ENCODE results near the gene SLC46A2. TPM values are rescaled to one million over a fixed set of nuclear protein-coding genes. Genes with fewer than 3 reads are reported as not detected.

The SLC46A2 gene
- total and polyA plus RNA-seq, 9 of the 15 experiments (the other 6 are each of a cell fraction or from before 2014, with no cell fraction given) = not detected

GRCh38 chr9:112853882-112854585 is 36.6 kb downstream of the SLC46A2 start:
- POLR2A ChIA-PET = interaction anchor here (0.8 kb wide), 1 partner anchor 28 kb away, joined by 4 read pairs; no protein-coding TSS in a partner anchor
- Histone ChIP-seq H2AFZ (ENCODE audit: low read depth, low read length) (no peak overlapping the region), H3K36me3 (ENCODE audit: control insufficient read depth, insufficient read depth, low read length) (no peaks in the 10 kb centered on the region), H3K27me3 (ENCODE audit: control insufficient read depth in 2 of 2, insufficient read depth in 2 of 2, low read length in 2 of 2) (no peaks in the 10 kb centered on the region; a peak in 1 of 5 replicates), H3K4me3 (no peak overlapping the region), H3K79me2 (ENCODE audit: control insufficient read depth, insufficient read depth, low read length) (no peaks in the 10 kb centered on the region), H4K20me1 (replicated peaks; ENCODE audit: control insufficient read depth, insufficient read depth, low read length) (no peaks in the 10 kb centered on the region), H3K27ac (ENCODE audit: extremely low read depth, low read depth, low read length) (no peak overlapping the region), H3K9ac (ENCODE audit: insufficient read depth in 1 of 2, low read depth in 2 of 2, low read length in 2 of 2) (no peak overlapping the region), H3K4me1 (replicated peaks in 1 of 2; ENCODE audit: control insufficient read depth in 2 of 2, insufficient read depth in 2 of 2, low read length in 2 of 2) (peaks cover 0 to 3% of the 10 kb centered on the region in 2 experiments; a peak in 2 of 5 replicates), H3K9me3 (replicated peaks; ENCODE audit: control insufficient read depth, insufficient read depth, low read depth, low read length) (no peaks in the 10 kb centered on the region), H3K9me1 (ENCODE audit: control insufficient read depth, insufficient read depth, low read length) (no peaks in the 10 kb centered on the region), H3K4me2 (ENCODE audit: insufficient read depth, low read length) (no peak overlapping the region)
- BruUV-seq (replicated peaks) = no TSS peak
- CTCF ChIA-PET (ENCODE audit: low intra/inter-chr PET ratio) = interaction anchor here (0.6 kb wide), 1 partner anchor 1249 kb away, joined by 3 read pairs; no protein-coding TSS in a partner anchor
- in situ Hi-C loops (cut with MboI) (no loop called here), intact Hi-C loops (cut with micrococcal nuclease) (no loop called here)
- ATAC-seq (no peak), DNase-seq (ENCODE audit: extremely low read depth in 1 of 4, low spot score in 3 of 4) (no peak), FAIRE-seq (no peak)
- TF ChIP-seq ZNF239 (CRISPR knock-in tag; IDR thresholded peaks at IDR 0.05) (no peak), ZFP30 (CRISPR knock-in tag; IDR thresholded peaks at IDR 0.05; ENCODE audit: borderline replicate concordance) (no peak), ILF3 (IDR thresholded peaks at IDR 0.05; ENCODE audit: borderline replicate concordance) (no peak), GATAD2B (IDR thresholded peaks at IDR 0.05; ENCODE audit: borderline replicate concordance) (no peak), TCF7 (IDR thresholded peaks at IDR 0.05; ENCODE audit: borderline replicate concordance) (no peak), ZBTB17 (CRISPR knock-in tag; IDR thresholded peaks at IDR 0.05) (no peak), CAMTA2 (CRISPR knock-in tag; conservative IDR thresholded peaks at IDR 0.05) (no peak), RBM39 (optimal IDR thresholded peaks at IDR 0.05; ENCODE audit: low read depth, low read length) (no peak), ZBTB33 (CRISPR knock-in tag; IDR thresholded peaks at IDR 0.05) (no peak), ZNF41 (CRISPR knock-in tag; conservative IDR thresholded peaks at IDR 0.05) (no peak), ZNF224 (CRISPR knock-in tag; IDR thresholded peaks at IDR 0.05) (no peak)
- 38% methylated on average over 12 of the region's 13 CpGs for WGBS (ENCODE audit: insufficient coverage, low coverage, missing lambda C conversion rate)
